ENCODE data around the gene EXD2.
"Not testable (repeated sequence)": the region's sequence is repeated elsewhere in the genome, so short reads cannot be mapped to it uniquely, and the experiment has no call there.

The EXD2 gene

GRCh38 chr14:69270795-69271708 lies 79.8 kb downstream of the EXD2 start:
- Histone ChIP-seq H3K4me2 (ENCODE audit: insufficient read depth, low read length) (no peak overlapping the region), H3K36me3 (ENCODE audit: insufficient read depth, low read length) (no peaks in the 10 kb centered on the region), H3K9me3 (ENCODE audit: insufficient read depth, low read length, severe bottlenecking) (no peaks in the 10 kb centered on the region), H3K9ac (ENCODE audit: low read depth, low read length) (no peak overlapping the region), H3K4me1 (ENCODE audit: insufficient read depth, low read length) (no peaks in the 10 kb centered on the region), H3K27me3 (ENCODE audit: insufficient read depth, low read length, poor library complexity) (peaks cover 13% of the 10 kb centered on the region), H4K20me1 (ENCODE audit: insufficient read depth, low read length) (no peaks in the 10 kb centered on the region), H3K4me3 (ENCODE audit: low read depth in 1 of 2, low read length in 2 of 2) (no peak overlapping the region), H3K27ac (ENCODE audit: low read length) (no peak overlapping the region), H2AFZ (ENCODE audit: low read depth, low read length) (no peak overlapping the region), H3K79me2 (ENCODE audit: insufficient read depth, low read length) (no peaks in the 10 kb centered on the region)
- ATAC-seq (ENCODE audit: insufficient read depth, low read depth): no peak
- TF ChIP-seq CTCF (IDR thresholded peaks at IDR 0.05; ENCODE audit: borderline replicate concordance, extremely low read depth, low read length, poor library complexity, severe bottlenecking) (no peak), EZH2 (IDR thresholded peaks at IDR 0.05; ENCODE audit: borderline replicate concordance, low read depth, low read length, severe bottlenecking) (no peak)
- DNase-seq: no peak

GRCh38 chr14:69274321-69274720 lies 83.0 kb downstream of the EXD2 start:
- no peak overlapping the region for H3K9ac ChIP-seq (ENCODE audit: low read depth, low read length)
- H4K20me1 ChIP-seq (ENCODE audit: insufficient read depth, low read length): no peaks in the 10 kb centered on the region

DNA sequence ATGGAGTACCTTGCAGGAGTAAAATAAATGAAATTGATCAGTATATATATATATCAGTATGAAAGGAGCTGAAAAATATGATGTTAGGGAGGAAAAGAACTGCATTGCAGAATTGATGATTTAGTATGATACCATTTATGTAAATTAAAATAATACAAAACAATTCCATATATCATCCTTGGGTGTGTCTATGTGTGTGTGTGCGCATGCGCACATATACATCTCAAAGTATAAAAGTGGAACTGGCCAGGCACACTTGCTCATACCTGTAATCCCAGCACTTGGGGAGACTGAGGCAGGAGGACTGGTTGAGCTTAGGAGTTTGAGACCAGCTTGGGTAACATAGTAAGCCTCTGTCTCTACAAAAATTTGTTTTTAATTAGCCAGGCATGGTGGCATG lies 84.0 kb downstream of the EXD2 start:
- H3K9ac ChIP-seq (ENCODE audit: low read depth, low read length): no peak overlapping the region
- no peaks in the 10 kb centered on the region for H4K20me1 ChIP-seq (ENCODE audit: insufficient read depth, low read length)

More at GRCh38 chr14:69274321-69274720, 83.0 kb downstream of the EXD2 start:
- no peak for TF ChIP-seq EZH2 (IDR thresholded peaks at IDR 0.05; ENCODE audit: borderline replicate concordance, low read depth, low read length, severe bottlenecking)
- TF ChIP-seq CTCF (IDR thresholded peaks at IDR 0.05; ENCODE audit: borderline replicate concordance, extremely low read depth, low read length, poor library complexity, severe bottlenecking): no peak
- H3K9me3 ChIP-seq (ENCODE audit: insufficient read depth, low read length, severe bottlenecking): no peaks in the 10 kb centered on the region
- H3K4me2 ChIP-seq (ENCODE audit: insufficient read depth, low read length): no peak overlapping the region
- peaks cover 8% of the 10 kb centered on the region for H3K27me3 ChIP-seq (ENCODE audit: insufficient read depth, low read length, poor library complexity)
- H3K4me3 ChIP-seq (ENCODE audit: low read depth in 1 of 2, low read length in 2 of 2): no peak overlapping the region
- ATAC-seq (ENCODE audit: insufficient read depth, low read depth) (no peak), DNase-seq (no peak)
- H3K36me3 ChIP-seq (ENCODE audit: insufficient read depth, low read length): no peaks in the 10 kb centered on the region
- no peak overlapping the region for H2AFZ ChIP-seq (ENCODE audit: low read depth, low read length)
- no peak overlapping the region for H3K27ac ChIP-seq (ENCODE audit: low read length)
- no peaks in the 10 kb centered on the region for H3K4me1 ChIP-seq (ENCODE audit: insufficient read depth, low read length)
- no peaks in the 10 kb centered on the region for H3K79me2 ChIP-seq (ENCODE audit: insufficient read depth, low read length)

GRCh38 chr14:69277356-69277755 lies 86.1 kb downstream of the EXD2 start:
- not testable (repeated sequence) for H3K79me2 ChIP-seq (ENCODE audit: insufficient read depth, low read length); H2AFZ ChIP-seq (ENCODE audit: low read depth, low read length); H3K27ac ChIP-seq (ENCODE audit: low read length); H3K4me3 ChIP-seq (ENCODE audit: low read depth in 1 of 2, low read length in 2 of 2); ATAC-seq (ENCODE audit: insufficient read depth, low read depth); H3K4me1 ChIP-seq (ENCODE audit: insufficient read depth, low read length); H3K9me3 ChIP-seq (ENCODE audit: insufficient read depth, low read length, severe bottlenecking); DNase-seq; H3K36me3 ChIP-seq (ENCODE audit: insufficient read depth, low read length); H3K9ac ChIP-seq (ENCODE audit: low read depth, low read length); H3K4me2 ChIP-seq (ENCODE audit: insufficient read depth, low read length); H4K20me1 ChIP-seq (ENCODE audit: insufficient read depth, low read length)
- H3K27me3 ChIP-seq (ENCODE audit: insufficient read depth, low read length, poor library complexity): peaks cover 11% of the 10 kb centered on the region

More for the DNA sequence above, 84.0 kb downstream of the EXD2 start:
- peaks cover 8% of the 10 kb centered on the region for H3K27me3 ChIP-seq (ENCODE audit: insufficient read depth, low read length, poor library complexity)
- H3K4me3 ChIP-seq (ENCODE audit: low read depth in 1 of 2, low read length in 2 of 2): no peak overlapping the region
- no peaks in the 10 kb centered on the region for H3K4me1 ChIP-seq (ENCODE audit: insufficient read depth, low read length)
- no peak overlapping the region for H3K4me2 ChIP-seq (ENCODE audit: insufficient read depth, low read length)
- H3K27ac ChIP-seq (ENCODE audit: low read length): no peak overlapping the region
- H2AFZ ChIP-seq (ENCODE audit: low read depth, low read length): no peak overlapping the region
- no peaks in the 10 kb centered on the region for H3K36me3 ChIP-seq (ENCODE audit: insufficient read depth, low read length)
- TF ChIP-seq EZH2 (IDR thresholded peaks at IDR 0.05; ENCODE audit: borderline replicate concordance, low read depth, low read length, severe bottlenecking) (no peak), CTCF (IDR thresholded peaks at IDR 0.05; ENCODE audit: borderline replicate concordance, extremely low read depth, low read length, poor library complexity, severe bottlenecking) (no peak)
- no peaks in the 10 kb centered on the region for H3K79me2 ChIP-seq (ENCODE audit: insufficient read depth, low read length)
- DNase-seq: no peak
- no peak for ATAC-seq (ENCODE audit: insufficient read depth, low read depth)
- H3K9me3 ChIP-seq (ENCODE audit: insufficient read depth, low read length, severe bottlenecking): no peaks in the 10 kb centered on the region
